WERI-Rb-1 (cell line): ENCODE results near the gene MRTO4.
"Not testable (repeated sequence)": the region's sequence is repeated elsewhere in the genome, so short reads cannot be mapped to it uniquely, and the experiment has no call there.

Experiments used
- DNase-seq: peaks from one replicate; pipeline ENCODE4 v3.0.0-alpha.2; 2020
- H3K27ac ChIP-seq: fragments of 250-450 bp; sonication (Bioruptor Pico); 2 replicates; pipeline ENCODE4 v1.5.1; 2020; ENCODE audit warnings: mild to moderate bottlenecking, moderate library complexity
- H3K27me3 ChIP-seq: fragments of 250-450 bp; sonication (Bioruptor Pico); 2 replicates; pipeline ENCODE4 v1.5.1; 2021; ENCODE audit warnings: mild to moderate bottlenecking, low read depth, moderate library complexity; ENCODE audit not compliant: insufficient read depth, severe bottlenecking
- H3K36me3 ChIP-seq: fragments of 250-450 bp; sonication (Bioruptor Pico); 2 replicates; pipeline ENCODE4 v1.5.1; 2020; ENCODE audit warnings: mild to moderate bottlenecking, moderate library complexity
- H3K4me3 ChIP-seq: 2 replicates; pipeline ENCODE4 v1.5.1; 2011; ENCODE audit warnings: low read depth, mild to moderate bottlenecking, control low read depth, low read length
- H3K9me3 ChIP-seq: fragments of 250-450 bp; sonication (Bioruptor Pico); 2 replicates; pipeline ENCODE4 v1.5.1; 2021; ENCODE audit warnings: mild to moderate bottlenecking, moderate library complexity; ENCODE audit not compliant: severe bottlenecking
- CTCF ChIP-seq: IDR thresholded peaks from 2 replicates; pipeline ENCODE4 v1.5.1; 2011; ENCODE audit warnings: low read depth, mild to moderate bottlenecking, control low read depth, inconsistent platforms, low read length

MRTO4 gene

GRCh38 chr1:19273106-19273843 lies 21.7 kb downstream of the MRTO4 start:
- TF ChIP-seq CTCF, result no peak
- Histone ChIP-seq H3K4me3 (no peak overlapping the region), H3K36me3 (peaks cover 4% of the 10 kb centered on the region; the same call in 1 of the 2 replicates), H3K27me3 (no peaks in the 10 kb centered on the region), H3K27ac (no peak overlapping the region), H3K9me3 (no peaks in the 10 kb centered on the region)
- no peak for DNase-seq

- DNase-seq, H3K27ac ChIP-seq, H3K27me3 ChIP-seq, H3K9me3 ChIP-seq, H3K4me3 ChIP-seq, H3K36me3 ChIP-seq: not testable (repeated sequence)
Observed at GRCh38 chr1:19273844-19274531, 22.4 kb downstream of the MRTO4 start.

- TF ChIP-seq CTCF, result no peak
- Histone ChIP-seq H3K27me3 (no peaks in the 10 kb centered on the region), H3K27ac (no peak overlapping the region), H3K36me3 (peaks cover 4% of the 10 kb centered on the region; the same call in 1 of the 2 replicates), H3K4me3 (no peak overlapping the region), H3K9me3 (no peaks in the 10 kb centered on the region)
- DNase-seq, result no peak
Observed at GRCh38 chr1:19274636-19275035, 23.0 kb downstream of the MRTO4 start.

- TF ChIP-seq CTCF, result no peak
- Histone ChIP-seq H3K36me3 (peaks cover 8% of the 10 kb centered on the region; the same call in 1 of the 2 replicates), H3K27ac (no peak overlapping the region), H3K9me3 (no peaks in the 10 kb centered on the region), H3K27me3 (no peaks in the 10 kb centered on the region), H3K4me3 (no peak overlapping the region)
- no peak for DNase-seq
Observed at GRCh38 chr1:19283891-19284290, 32.3 kb downstream of the MRTO4 start.

- TF ChIP-seq CTCF, result no peak
- H3K27ac ChIP-seq, result no peak overlapping the region
- H3K27me3 ChIP-seq, result no peaks in the 10 kb centered on the region
- H3K4me3 ChIP-seq, result no peak overlapping the region
- H3K36me3 ChIP-seq, result peaks cover 8% of the 10 kb centered on the region; the same call in 1 of the 2 replicates
- no peaks in the 10 kb centered on the region for H3K9me3 ChIP-seq
- DNase-seq, result no peak
Observed at GRCh38 chr1:19284881-19285280, 33.3 kb downstream of the MRTO4 start.

- not testable (repeated sequence) for H3K4me3 ChIP-seq, H3K27ac ChIP-seq, DNase-seq, H3K9me3 ChIP-seq, H3K36me3 ChIP-seq, H3K27me3 ChIP-seq
Observed at GRCh38 chr1:19285366-19285765, 33.8 kb downstream of the MRTO4 start.

GRCh38 chr1:19285807-19286206 lies 34.2 kb downstream of the MRTO4 start:
- not testable (repeated sequence) for H3K27ac ChIP-seq, DNase-seq, H3K27me3 ChIP-seq, H3K36me3 ChIP-seq, H3K9me3 ChIP-seq, H3K4me3 ChIP-seq
